K562 (cell line): ENCODE results near the gene ENO2. TPM values are rescaled to one million over a fixed set of nuclear protein-coding genes. Genes with fewer than 3 reads are reported as not detected.

Source experiments
- CHD7 ChIP-seq: fragments of 200-600 bp; sonication (generic); IDR thresholded peaks from one replicate; pipeline ENCODE4 v1.6.1; 2012; ENCODE audit warnings: mild to moderate bottlenecking, low read depth, low read length, inconsistent platforms
- CLOCK ChIP-seq: fragments of 250-450 bp; sonication (Bioruptor Pico); IDR thresholded peaks from 2 replicates; pipeline ENCODE4 v1.4.0; 2020; ENCODE audit warnings: mild to moderate bottlenecking, moderate library complexity, borderline replicate concordance
- EHMT2 ChIP-seq: fragments of 450-650 bp; IDR thresholded peaks from 2 replicates; pipeline ENCODE4 v1.6.1; 2018; ENCODE audit warnings: antibody characterized with exemption
- MCM5 ChIP-seq: fragments of 450-650 bp; IDR thresholded peaks from 2 replicates; pipeline ENCODE4 v1.6.1; 2016; ENCODE audit warnings: low read depth
- MEF2D ChIP-seq: conservative IDR thresholded peaks from 2 replicates; pipeline ENCODE4 v1.6.1; 2016; ENCODE audit warnings: low read depth, missing genetic modification characterization, missing compliant biosample characterization
- NKRF ChIP-seq: fragments of 450-650 bp; IDR thresholded peaks from 2 replicates; pipeline ENCODE4 v1.6.1; 2016; ENCODE audit warnings: borderline replicate concordance
- RBM34 ChIP-seq: fragments of 200-400 bp; formaldehyde crosslinking; IDR thresholded peaks from 2 replicates; pipeline ENCODE4 v1.6.1; 2018; ENCODE audit warnings: low read length, borderline replicate concordance; ENCODE audit not compliant: insufficient read depth
- SRF ChIP-seq, 2 experiments: fragments of 250-450, 450-650 bp in 1 of 2; sonication (Bioruptor Pico) in 1 of 2; sonication (generic) in 1 of 2; formaldehyde crosslinking; IDR thresholded peaks; 2 replicates each; pipeline versions ENCODE4 v1.5.0 to v1.5.1; 2020 to 2022; ENCODE audit warnings: mild to moderate bottlenecking in 1 of 2, missing genetic modification reagents in 1 of 2
- ZKSCAN8 ChIP-seq: fragments of 200-800 bp; sonication (Bioruptor generic); IDR thresholded peaks from 2 replicates; pipeline ENCODE4 v1.6.1; 2016; ENCODE audit warnings: missing genetic modification characterization, missing compliant biosample characterization
- ZNF121 ChIP-seq: sonication (generic); formaldehyde crosslinking; conservative IDR thresholded peaks from 2 replicates; pipeline ENCODE4 v1.8.0; 2022; ENCODE audit warnings: missing genetic modification reagents
- ZNF778 ChIP-seq: fragments of 450-650 bp; formaldehyde crosslinking; IDR thresholded peaks from 2 replicates; pipeline ENCODE4 v1.4.0; 2020; ENCODE audit warnings: mild to moderate bottlenecking, moderate library complexity
- polyA plus RNA-seq, 8 experiments: library from polyadenylated mRNA; depleted of rRNA in 4 of 8; stranded (reverse) in 5 of 8; unstranded in 3 of 8; fragments of >200 nt; fragmentation: Nextera tagmentation in 2 of 8; fragmentation: Illumina TruSeq in 1 of 8; extraction: Ambion mirVana in 2 of 8; extraction: Trizol in 1 of 8; gene quantifications; 2 replicates each; pipeline versions ENCODE4 v1.2.1 to v1.2.3, GENCODE V29; 2011 to 2014; ENCODE audit warnings: inconsistent platforms in 1 of 8, missing spikeins in 1 of 8
- total RNA-seq, 7 experiments: library from RNA; depleted of rRNA in 6 of 7; stranded (reverse); fragments of >200 nt in 6 of 7; fragmentation: Illumina TruSeq in 2 of 7; extraction: Trizol in 2 of 7; gene quantifications; 2 replicates each; pipeline versions ENCODE4 v1.2.1 to v1.2.3, GENCODE V29; 2011 to 2021; ENCODE audit warnings: low replicate concordance in 1 of 7

ENO2 gene
- total and polyA plus RNA-seq, 9 of the 15 experiments (the other 6 are each of a cell fraction or from before 2014, with no cell fraction given) = 10.9 to 43.3 (median 21.0) TPM

- no peak for TF ChIP-seq CHD7
- TF ChIP-seq ZKSCAN8 (CRISPR knock-in tag) = no peak; the same call in 1 of the 2 replicates
- TF ChIP-seq EHMT2 = no peak
- TF ChIP-seq ZNF778 (CRISPR knock-in tag) = no peak
- no peak for TF ChIP-seq ZNF121 (CRISPR knock-in tag)
- no peak for TF ChIP-seq MCM5
- TF ChIP-seq RBM34 = no peak
- TF ChIP-seq NKRF = peak; percentile 47; the same call in 1 of the 2 replicates
- TF ChIP-seq MEF2D (tag) = no peak
- peak in 1 of 2 experiments; percentile 90; a peak in 2 of 4 replicates for TF ChIP-seq SRF (CRISPR knock-in tag; IDR thresholded peaks at IDR 0.05)
- TF ChIP-seq CLOCK (CRISPR knock-in tag) = no peak
Measured at GRCh38 chr12:6943722-6944380, 29.5 kb downstream of the ENO2 start, which contains the start of the genes C12orf57 and RNU7-1 (continued).
